Measurements from ENCODE around the gene B3GNT7.
"Not testable (repeated sequence)": the region's sequence is repeated elsewhere in the genome, so short reads cannot be mapped to it uniquely, and the experiment has no call there.

The B3GNT7 gene

DNA sequence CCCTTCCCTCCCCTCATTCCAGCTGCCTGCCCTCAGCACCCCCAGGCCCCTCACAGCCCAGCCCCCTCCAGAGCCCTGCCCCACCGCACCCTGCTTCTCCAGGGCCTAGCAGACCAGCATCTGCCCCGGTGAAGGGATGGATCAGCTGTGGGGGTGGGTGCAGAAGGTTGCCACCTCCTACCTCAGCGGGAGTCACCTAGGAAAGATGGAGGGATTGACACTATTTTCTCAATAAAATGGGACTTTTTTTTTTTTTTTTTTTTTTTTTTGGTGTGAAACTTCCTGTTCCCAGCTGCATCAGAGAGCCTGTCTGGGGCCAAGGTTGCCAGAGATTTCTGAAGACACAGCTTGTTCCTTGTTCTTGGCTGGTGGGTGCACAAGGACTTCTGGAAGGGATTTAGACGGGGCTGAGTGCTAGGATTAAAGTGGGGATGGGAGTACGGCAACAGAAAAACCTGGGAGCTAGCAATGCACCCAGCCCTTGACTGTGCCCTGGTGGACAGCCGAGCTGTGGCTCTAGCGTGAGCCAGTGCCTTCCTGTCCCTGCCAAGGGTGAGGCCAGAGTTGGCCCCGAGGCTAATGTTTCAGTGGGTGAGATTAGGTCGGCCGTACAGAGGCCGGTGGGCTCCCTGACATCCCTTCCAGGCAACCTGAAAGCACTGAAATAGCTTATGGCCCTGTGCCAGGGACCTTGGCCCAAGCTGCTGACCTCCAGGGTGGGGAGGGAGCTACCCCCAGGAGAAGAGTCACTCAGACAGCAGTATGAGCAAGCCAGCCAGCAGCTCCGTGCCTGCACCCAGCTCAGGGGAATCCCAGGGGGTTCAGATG, 4.6 kb downstream of the B3GNT7 start:
- H3K27me3 ChIP-seq (ENCODE audit: control insufficient read depth in 1 of 2, insufficient read depth in 1 of 2, low read length in 2 of 2), result peaks cover under 1 to 56% of the 10 kb centered on the region in 2 experiments
- H4K91ac ChIP-seq (ENCODE audit: low read length), result no peak overlapping the region
- no peaks in the 10 kb centered on the region for H3K9me3 ChIP-seq (ENCODE audit: control insufficient read depth, low read length)
- H3K79me1 ChIP-seq (replicated peaks; ENCODE audit: low read length, poor library complexity, severe bottlenecking), result no peaks in the 10 kb centered on the region
- H2BK120ac ChIP-seq (ENCODE audit: low read depth, low read length), result peak overlapping the region; percentile 2
- H3K4me3 ChIP-seq (ENCODE audit: insufficient read depth in 1 of 2, low read depth in 1 of 2, low read length in 2 of 2), result no peak overlapping the region
- no peak overlapping the region for H2BK5ac ChIP-seq (ENCODE audit: low read depth, low read length, poor library complexity, severe bottlenecking)
- no peak overlapping the region for H2AFZ ChIP-seq (ENCODE audit: low read depth, low read length)
- peak overlapping the region; percentile 14 for H2AK5ac ChIP-seq (ENCODE audit: low read length, severe bottlenecking)
- no peak overlapping the region for H3K9ac ChIP-seq (ENCODE audit: low read length)
- no peak overlapping the region for H3K23ac ChIP-seq (ENCODE audit: low read length in 2 of 2)
- peaks cover 0 to 20% of the 10 kb centered on the region in 2 experiments for H3K36me3 ChIP-seq (ENCODE audit: control insufficient read depth in 1 of 2, insufficient read depth in 2 of 2, low read depth in 1 of 2, low read length in 2 of 2)
- 85% methylated on average over 12 of the region's 12 CpGs for WGBS
- H3K18ac ChIP-seq (ENCODE audit: low read depth in 1 of 2, low read length in 2 of 2), result no peak overlapping the region
- H3K4ac ChIP-seq (ENCODE audit: low read depth in 1 of 2, low read length in 2 of 2), result peak overlapping the region in 1 of 2 experiments; percentile 13
- no peak overlapping the region for H2BK15ac ChIP-seq (ENCODE audit: low read depth, poor library complexity, severe bottlenecking)
- H3K4me2 ChIP-seq (ENCODE audit: low read length, poor library complexity, severe bottlenecking), result no peak overlapping the region
- peaks cover 25% of the 10 kb centered on the region for H3K4me1 ChIP-seq (ENCODE audit: control insufficient read depth, insufficient read depth, low read depth, low read length)
- DNase-seq, result no peak
- no peak overlapping the region for H2BK12ac ChIP-seq (ENCODE audit: low read length in 2 of 2)
- peak overlapping the region in 1 of 2 experiments; percentile 31 for H3K14ac ChIP-seq (ENCODE audit: low read length in 2 of 2)
- no peak overlapping the region for H3K27ac ChIP-seq (ENCODE audit: low read length, poor library complexity, severe bottlenecking)
- H4K8ac ChIP-seq (ENCODE audit: low read length), result peak overlapping the region; percentile 53

DNA sequence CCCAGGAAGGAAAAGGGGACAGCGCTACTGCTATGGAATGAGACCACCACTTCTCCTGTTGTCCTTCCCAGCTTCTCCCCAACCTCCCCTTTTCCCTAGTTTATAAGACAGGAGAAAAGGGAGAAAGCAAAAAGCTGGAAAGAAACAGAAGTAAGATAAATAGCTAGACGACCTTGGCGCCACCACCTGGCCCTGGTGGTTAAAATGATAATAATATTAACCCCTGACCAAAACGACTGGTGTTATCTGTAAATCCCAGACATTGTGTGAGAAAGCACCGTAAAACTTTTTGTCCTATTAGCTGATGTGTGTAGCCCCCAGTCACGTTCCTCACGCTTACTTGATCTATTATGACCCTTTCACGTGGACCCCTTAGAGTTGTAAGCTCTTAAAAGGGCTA, 5.2 kb downstream of the B3GNT7 start:
- H3K9ac ChIP-seq (ENCODE audit: low read length); H3K4me2 ChIP-seq (ENCODE audit: low read length, poor library complexity, severe bottlenecking); H4K8ac ChIP-seq (ENCODE audit: low read length); H3K23ac ChIP-seq (ENCODE audit: low read length in 2 of 2); H4K91ac ChIP-seq (ENCODE audit: low read length); H3K4me3 ChIP-seq (ENCODE audit: insufficient read depth in 1 of 2, low read depth in 1 of 2, low read length in 2 of 2); DNase-seq; H3K9me3 ChIP-seq (ENCODE audit: control insufficient read depth, low read length); H3K27ac ChIP-seq (ENCODE audit: low read length, poor library complexity, severe bottlenecking); H2BK120ac ChIP-seq (ENCODE audit: low read depth, low read length); H2BK5ac ChIP-seq (ENCODE audit: low read depth, low read length, poor library complexity, severe bottlenecking); H3K14ac ChIP-seq (ENCODE audit: low read length in 2 of 2); H3K18ac ChIP-seq (ENCODE audit: low read depth in 1 of 2, low read length in 2 of 2); H2BK15ac ChIP-seq (ENCODE audit: low read depth, poor library complexity, severe bottlenecking); H3K4ac ChIP-seq (ENCODE audit: low read depth in 1 of 2, low read length in 2 of 2); H3K79me1 ChIP-seq (replicated peaks; ENCODE audit: low read length, poor library complexity, severe bottlenecking); H2BK12ac ChIP-seq (ENCODE audit: low read length in 2 of 2); H2AFZ ChIP-seq (ENCODE audit: low read depth, low read length); H2AK5ac ChIP-seq (ENCODE audit: low read length, severe bottlenecking): not testable (repeated sequence)
- Histone ChIP-seq H3K27me3 (ENCODE audit: control insufficient read depth in 1 of 2, insufficient read depth in 1 of 2, low read length in 2 of 2) (peaks cover 0 to 52% of the 10 kb centered on the region in 2 experiments), H3K36me3 (ENCODE audit: control insufficient read depth in 1 of 2, insufficient read depth in 2 of 2, low read depth in 1 of 2, low read length in 2 of 2) (peaks cover 0 to 20% of the 10 kb centered on the region in 2 experiments), H3K4me1 (ENCODE audit: control insufficient read depth, insufficient read depth, low read depth, low read length) (peaks cover 23% of the 10 kb centered on the region)
- 58% methylated on average over 4 of the region's 8 CpGs for WGBS

DNA sequence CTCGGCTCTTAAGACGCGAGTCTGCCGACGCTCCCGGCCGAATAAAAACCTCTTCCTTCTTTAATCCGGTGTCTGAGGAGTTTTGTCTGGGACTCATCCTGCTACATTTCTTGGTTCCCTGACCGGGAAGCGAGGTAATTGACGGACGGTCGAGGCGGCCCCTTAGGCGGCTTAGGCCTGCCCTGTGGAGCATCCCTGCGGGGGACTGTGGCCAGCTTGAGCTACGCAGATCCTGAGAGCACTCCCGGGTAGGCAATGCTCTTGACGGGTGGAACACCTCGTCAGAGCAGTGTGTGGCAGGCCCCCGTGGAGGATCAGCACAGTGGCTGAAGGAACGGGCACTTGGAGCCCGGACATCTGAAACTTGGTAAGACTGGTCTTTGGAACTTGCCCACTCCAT, 5.6 kb downstream of the B3GNT7 start:
- H3K9ac ChIP-seq (ENCODE audit: low read length); H4K91ac ChIP-seq (ENCODE audit: low read length); H3K4me3 ChIP-seq (ENCODE audit: insufficient read depth in 1 of 2, low read depth in 1 of 2, low read length in 2 of 2); DNase-seq; H2AFZ ChIP-seq (ENCODE audit: low read depth, low read length); H3K4me2 ChIP-seq (ENCODE audit: low read length, poor library complexity, severe bottlenecking); H3K4ac ChIP-seq (ENCODE audit: low read depth in 1 of 2, low read length in 2 of 2); H2BK12ac ChIP-seq (ENCODE audit: low read length in 2 of 2); H3K23ac ChIP-seq (ENCODE audit: low read length in 2 of 2); H2BK120ac ChIP-seq (ENCODE audit: low read depth, low read length); H2BK5ac ChIP-seq (ENCODE audit: low read depth, low read length, poor library complexity, severe bottlenecking); H2AK5ac ChIP-seq (ENCODE audit: low read length, severe bottlenecking); H3K27ac ChIP-seq (ENCODE audit: low read length, poor library complexity, severe bottlenecking); H2BK15ac ChIP-seq (ENCODE audit: low read depth, poor library complexity, severe bottlenecking); H3K14ac ChIP-seq (ENCODE audit: low read length in 2 of 2); H3K18ac ChIP-seq (ENCODE audit: low read depth in 1 of 2, low read length in 2 of 2); H3K79me1 ChIP-seq (replicated peaks; ENCODE audit: low read length, poor library complexity, severe bottlenecking); H3K9me3 ChIP-seq (ENCODE audit: control insufficient read depth, low read length); H4K8ac ChIP-seq (ENCODE audit: low read length): not testable (repeated sequence)
- WGBS, result 88% methylated on average over 23 of the region's 23 CpGs
- H3K36me3 ChIP-seq (ENCODE audit: control insufficient read depth in 1 of 2, insufficient read depth in 2 of 2, low read depth in 1 of 2, low read length in 2 of 2), result peaks cover 0 to 20% of the 10 kb centered on the region in 2 experiments
- peaks cover 0 to 51% of the 10 kb centered on the region in 2 experiments for H3K27me3 ChIP-seq (ENCODE audit: control insufficient read depth in 1 of 2, insufficient read depth in 1 of 2, low read length in 2 of 2)
- peaks cover 23% of the 10 kb centered on the region for H3K4me1 ChIP-seq (ENCODE audit: control insufficient read depth, insufficient read depth, low read depth, low read length)

DNA sequence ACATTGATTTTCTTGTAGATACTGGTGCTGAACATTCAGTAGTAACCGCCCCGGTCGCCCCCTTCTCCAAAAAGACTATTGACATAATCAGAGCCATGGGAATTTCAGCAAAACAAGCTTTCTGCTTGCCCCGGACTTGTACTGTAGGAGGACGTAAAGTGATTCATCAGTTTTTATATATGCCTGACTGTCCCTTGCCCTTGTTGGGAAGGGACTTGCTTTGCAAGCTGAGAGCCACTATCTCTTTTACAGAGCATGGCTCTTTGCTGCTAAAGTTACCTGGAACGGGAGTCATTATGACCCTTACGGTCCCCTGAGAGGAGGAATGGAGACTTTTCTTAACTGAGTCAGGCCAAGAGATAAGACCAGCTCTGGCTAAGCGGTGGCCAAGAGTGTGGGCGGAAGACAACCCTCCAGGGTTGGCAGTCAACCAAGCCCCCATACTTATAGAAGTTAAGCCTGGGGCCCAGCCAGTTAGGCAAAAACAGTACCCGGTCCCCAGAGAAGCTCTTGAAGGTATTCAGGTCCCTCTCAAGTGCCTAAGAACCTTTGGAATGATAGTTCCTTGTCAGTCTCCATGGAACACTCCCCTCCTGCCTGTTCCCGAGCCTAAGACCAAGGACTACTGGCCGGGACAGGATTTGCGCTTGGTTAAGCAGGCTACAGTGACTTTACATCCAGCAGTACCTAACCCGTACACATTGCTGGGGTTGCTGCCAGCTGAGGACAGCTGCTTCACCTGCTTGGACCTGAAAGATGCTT, 8.1 kb downstream of the B3GNT7 start:
- not testable (repeated sequence) for H3K23ac ChIP-seq (ENCODE audit: low read length in 2 of 2); H3K4me3 ChIP-seq (ENCODE audit: insufficient read depth in 1 of 2, low read depth in 1 of 2, low read length in 2 of 2); H3K18ac ChIP-seq (ENCODE audit: low read depth in 1 of 2, low read length in 2 of 2); H2BK15ac ChIP-seq (ENCODE audit: low read depth, poor library complexity, severe bottlenecking); H3K9ac ChIP-seq (ENCODE audit: low read length); H3K36me3 ChIP-seq (ENCODE audit: control insufficient read depth in 1 of 2, insufficient read depth in 2 of 2, low read depth in 1 of 2, low read length in 2 of 2); H3K4me2 ChIP-seq (ENCODE audit: low read length, poor library complexity, severe bottlenecking); H4K8ac ChIP-seq (ENCODE audit: low read length); H2BK5ac ChIP-seq (ENCODE audit: low read depth, low read length, poor library complexity, severe bottlenecking); H2AFZ ChIP-seq (ENCODE audit: low read depth, low read length); H3K27ac ChIP-seq (ENCODE audit: low read length, poor library complexity, severe bottlenecking); H2AK5ac ChIP-seq (ENCODE audit: low read length, severe bottlenecking); H2BK12ac ChIP-seq (ENCODE audit: low read length in 2 of 2); H3K4ac ChIP-seq (ENCODE audit: low read depth in 1 of 2, low read length in 2 of 2); H3K14ac ChIP-seq (ENCODE audit: low read length in 2 of 2); H4K91ac ChIP-seq (ENCODE audit: low read length); H3K9me3 ChIP-seq (ENCODE audit: control insufficient read depth, low read length); DNase-seq; H3K79me1 ChIP-seq (replicated peaks; ENCODE audit: low read length, poor library complexity, severe bottlenecking); H2BK120ac ChIP-seq (ENCODE audit: low read depth, low read length)
- Histone ChIP-seq H3K27me3 (ENCODE audit: control insufficient read depth in 1 of 2, insufficient read depth in 1 of 2, low read length in 2 of 2) (peaks cover 0 to 33% of the 10 kb centered on the region in 2 experiments), H3K4me1 (ENCODE audit: control insufficient read depth, insufficient read depth, low read depth, low read length) (peaks cover 18% of the 10 kb centered on the region)
- 86% methylated on average over 14 of the region's 14 CpGs for WGBS

Data from mesenchymal stem cell (in vitro differentiated cells and primary cell).